ENCODE measurements around the gene DCC. TPM values are rescaled to one million over a fixed set of nuclear protein-coding genes. Genes with fewer than 3 reads are reported as not detected.

Gene DCC
- polyA plus RNA-seq, 2 of the 4 experiments (the other 2 are of a cell fraction) = 0.12 TPM; not detected in 1

- Histone ChIP-seq H3K27ac (no peak overlapping the region), H3K9me3 (no peaks in the 10 kb centered on the region), H3K4me2 (peak overlapping the region; percentile 22; the same call in 2 of the 3 replicates), H3K4me3 (no peak overlapping the region), H3K4me1 (peaks cover 46% of the 10 kb centered on the region)
- ATAC-seq (peak in 1 of 2 experiments; percentile 74; a peak in 3 of 6 replicates), DNase-seq (ENCODE audit: low read depth in 1 of 2, low spot score in 1 of 2) (peak in 1 of 2 experiments; percentile 44), FAIRE-seq (no peak)
- 0% methylated on average over 1 of the region's 1 CpG for WGBS (ENCODE audit: missing lambda C conversion rate)
- TF ChIP-seq PHF8 (IDR thresholded peaks at IDR 0.05; ENCODE audit: borderline replicate concordance, low read depth) = no peak
- POLR2A ChIA-PET = no interaction called here
- CTCF ChIA-PET = interaction anchor here (1.4 to 1.5 kb wide), 2 partner anchors 20 to 230 kb away, joined by 3 to 4 read pairs; partner anchors contain the start of gene DCC
These were observed 229.5 kb downstream of the DCC start for GRCh38 chr18:52569492-52569891.

- H3K4me2 ChIP-seq = 0 out of 3 replicates have a peak overlapping the region, but pooled peaks have one; percentile 15
These were observed 231.0 kb downstream of the DCC start for GRCh38 chr18:52570975-52571374.

GRCh38 chr18:52572036-52573000 is 232.3 kb downstream of the DCC start:
- peaks cover 46% of the 10 kb centered on the region for H3K4me1 ChIP-seq
- FAIRE-seq (no peak), ATAC-seq (peak; percentile 43 to 70; a peak in 5 of 6 replicates), DNase-seq (ENCODE audit: low read depth in 1 of 2, low spot score in 1 of 2) (peak in 1 of 2 experiments; percentile 31)
- H3K4me3 ChIP-seq = no peak overlapping the region
- WGBS (ENCODE audit: missing lambda C conversion rate) = 46% methylated on average over 12 of the region's 13 CpGs
- POLR2A ChIA-PET = no interaction called here
- TF ChIP-seq CEBPB (IDR thresholded peaks at IDR 0.05) (no peak), NR3C1 (IDR thresholded peaks at IDR 0.05) (no peak), SMC3 (IDR thresholded peaks at IDR 0.05) (no peak), ATOH8 (CRISPR knock-in tag; IDR thresholded peaks at IDR 0.05; ENCODE audit: low read depth) (no peak), NPAS2 (CRISPR knock-in tag; IDR thresholded peaks at IDR 0.05; ENCODE audit: borderline replicate concordance) (no peak), CTCF (IDR thresholded peaks at IDR 0.05) (no peak), EHF (CRISPR knock-in tag; IDR thresholded peaks at IDR 0.05) (no peak), POLR2AphosphoS2 (conservative IDR thresholded peaks at IDR 0.05; ENCODE audit: low read length) (no peak), CHD2 (IDR thresholded peaks at IDR 0.05; ENCODE audit: low read length, partially characterized antibody) (no peak), MYC (IDR thresholded peaks at IDR 0.05; ENCODE audit: borderline replicate concordance, low read length) (no peak), HOXB5 (CRISPR knock-in tag; IDR thresholded peaks at IDR 0.05) (no peak), ZC3H11A (IDR thresholded peaks at IDR 0.05) (no peak), POLR2A (IDR thresholded peaks at IDR 0.05; ENCODE audit: low read length) (no peak), PHF8 (IDR thresholded peaks at IDR 0.05; ENCODE audit: borderline replicate concordance, low read depth) (no peak)
- peak overlapping the region; percentile 39 for H3K4me2 ChIP-seq
- peak overlapping the region; percentile 7 to 67; a peak in 2 of 6 replicates for H3K27ac ChIP-seq
- no peaks in the 10 kb centered on the region for H3K9me3 ChIP-seq
- CTCF ChIA-PET = no interaction called here

More at GRCh38 chr18:52570975-52571374, 231.0 kb downstream of the DCC start:
- Histone ChIP-seq H3K9me3 (no peaks in the 10 kb centered on the region), H3K4me1 (peaks cover 46% of the 10 kb centered on the region), H3K4me3 (no peak overlapping the region), H3K27ac (no peak overlapping the region)
- ChIA-PET CTCF (no interaction called here), POLR2A (no interaction called here)
- TF ChIP-seq RCOR1 (IDR thresholded peaks at IDR 0.05; ENCODE audit: low read depth, low read length) (no peak), TP53 (CRISPR knock-in tag; IDR thresholded peaks at IDR 0.05) (no peak), CHD4 (IDR thresholded peaks at IDR 0.05; ENCODE audit: borderline replicate concordance) (no peak), PBX3 (IDR thresholded peaks at IDR 0.05) (no peak), ZC3H11A (IDR thresholded peaks at IDR 0.05) (no peak), CBX2 (IDR thresholded peaks at IDR 0.05; ENCODE audit: borderline replicate concordance, low read depth) (no peak), RFX5 (IDR thresholded peaks at IDR 0.05) (no peak), GATA3 (IDR thresholded peaks at IDR 0.05; ENCODE audit: borderline replicate concordance) (no peak), HMGXB4 (CRISPR knock-in tag; IDR thresholded peaks at IDR 0.05; ENCODE audit: borderline replicate concordance) (no peak)
- FAIRE-seq (no peak), ATAC-seq (no peak), DNase-seq (ENCODE audit: low read depth in 1 of 2, low spot score in 1 of 2) (no peak)
- 41% methylated on average over 2 of the region's 2 CpGs for WGBS (ENCODE audit: missing lambda C conversion rate)

All from A549 (cell line).